ENCODE data around the gene PRRC2B. TPM values are rescaled to one million over a fixed set of nuclear protein-coding genes. Genes with fewer than 3 reads are reported as not detected.

PRRC2B gene
- total and polyA plus RNA-seq, 2 of the 13 experiments (the other 11 are each of a cell fraction or from before 2014, with no cell fraction given): 20.8 to 37.4 TPM

- TF ChIP-seq ELK4 (CRISPR knock-in tag; IDR thresholded peaks at IDR 0.05; ENCODE audit: borderline replicate concordance): no peak
- TF ChIP-seq ZNF205 (CRISPR knock-in tag; IDR thresholded peaks at IDR 0.05): no peak
- TF ChIP-seq ZBTB42 (CRISPR knock-in tag; IDR thresholded peaks at IDR 0.05): no peak
- no peak for TF ChIP-seq ZNF674 (CRISPR knock-in tag; IDR thresholded peaks at IDR 0.05; ENCODE audit: low read depth)
- TF ChIP-seq ISL2 (CRISPR knock-in tag; IDR thresholded peaks at IDR 0.05): no peak
- TF ChIP-seq, protein P1, sequence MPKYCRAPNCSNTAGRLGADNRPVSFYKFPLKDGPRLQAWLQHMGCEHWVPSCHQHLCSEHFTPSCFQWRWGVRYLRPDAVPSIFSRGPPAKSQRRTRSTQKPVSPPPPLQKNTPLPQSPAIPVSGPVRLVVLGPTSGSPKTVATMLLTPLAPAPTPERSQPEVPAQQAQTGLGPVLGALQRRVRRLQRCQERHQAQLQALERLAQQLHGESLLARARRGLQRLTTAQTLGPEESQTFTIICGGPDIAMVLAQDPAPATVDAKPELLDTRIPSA (CRISPR knock-in tag; IDR thresholded peaks at IDR 0.05; ENCODE audit: borderline replicate concordance): no peak
- no peak for TF ChIP-seq SOX13 (IDR thresholded peaks at IDR 0.05)
- TF ChIP-seq SOX13 (CRISPR knock-in tag; conservative IDR thresholded peaks at IDR 0.05 in 1 of 2, IDR thresholded peaks at IDR 0.05 in 1 of 2): peak in 1 of 2 experiments; percentile 83; a peak in 2 of 4 replicates
- no peak for TF ChIP-seq ZFP36L2 (CRISPR knock-in tag; IDR thresholded peaks at IDR 0.05)
- no peak for TF ChIP-seq GRHL1 (CRISPR knock-in tag; conservative IDR thresholded peaks at IDR 0.05)
- 0 out of 2 replicates have a peak, but pooled peaks have one; percentile 26 for TF ChIP-seq ETV6 (CRISPR knock-in tag; conservative IDR thresholded peaks at IDR 0.05)
- TF ChIP-seq MYC (CRISPR knock-in tag; IDR thresholded peaks at IDR 0.05; ENCODE audit: borderline replicate concordance): peak; percentile 63; the same call in 1 of the 2 replicates
- no peak for TF ChIP-seq ZMAT3 (CRISPR knock-in tag; conservative IDR thresholded peaks at IDR 0.05)
- TF ChIP-seq AHR (CRISPR knock-in tag; IDR thresholded peaks at IDR 0.05): no peak
- TF ChIP-seq GPBP1L1 (CRISPR knock-in tag; IDR thresholded peaks at IDR 0.05): no peak
- no peak for TF ChIP-seq RFXAP (CRISPR knock-in tag; IDR thresholded peaks at IDR 0.05; ENCODE audit: borderline replicate concordance)
- no peak for TF ChIP-seq ZNF124 (CRISPR knock-in tag; IDR thresholded peaks at IDR 0.05)
- no peak for TF ChIP-seq ZSCAN22 (CRISPR knock-in tag; IDR thresholded peaks at IDR 0.05)
- TF ChIP-seq, protein P2, sequence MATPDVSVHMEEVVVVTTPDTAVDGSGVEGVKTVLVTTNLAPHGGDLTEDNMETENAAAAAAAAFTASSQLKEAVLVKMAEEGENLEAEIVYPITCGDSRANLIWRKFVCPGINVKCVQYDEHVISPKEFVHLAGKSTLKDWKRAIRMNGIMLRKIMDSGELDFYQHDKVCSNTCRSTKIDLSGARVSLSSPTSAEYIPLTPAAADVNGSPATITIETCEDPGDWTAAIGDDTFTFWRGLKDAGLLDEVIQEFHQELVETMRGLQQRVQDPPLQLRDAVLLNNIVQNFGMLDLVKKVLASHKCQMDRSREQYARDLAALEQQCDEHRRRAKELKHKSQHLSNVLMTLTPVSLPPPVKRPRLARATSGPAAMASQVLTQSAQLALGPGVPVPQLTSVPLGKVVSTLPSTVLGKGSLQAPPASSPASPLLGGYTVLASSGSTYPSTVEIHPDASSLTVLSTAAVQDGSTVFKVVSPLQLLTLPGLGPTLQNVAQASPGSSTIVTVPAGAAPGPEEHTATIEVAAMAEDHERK (CRISPR knock-in tag; IDR thresholded peaks at IDR 0.05; ENCODE audit: low read depth): no peak
- no peak for TF ChIP-seq POLR2G (IDR thresholded peaks at IDR 0.05; ENCODE audit: low read depth, low read length)
- no peak for TF ChIP-seq ZNF496 (CRISPR knock-in tag; IDR thresholded peaks at IDR 0.05; ENCODE audit: insufficient replicate concordance)
- peak; percentile 46 to 58; a peak in 2 of 4 replicates for TF ChIP-seq EP300 (IDR thresholded peaks at IDR 0.05; ENCODE audit: low read depth in 2 of 2, low read length in 2 of 2)
- no peak for TF ChIP-seq EP300 (CRISPR knock-in tag; IDR thresholded peaks at IDR 0.05; ENCODE audit: borderline replicate concordance)
- no peak for TF ChIP-seq NBN (conservative IDR thresholded peaks at IDR 0.05)
- TF ChIP-seq ZNF138 (CRISPR knock-in tag; IDR thresholded peaks at IDR 0.05; ENCODE audit: low read depth): no peak
Measured at GRCh38 chr9:131545003-131545785, 151.3 kb downstream of the PRRC2B start, which contains the start of gene PRRT1B (continued).
